GM04503 (cell line): Measurements from ENCODE around the gene LSMEM2.
"Not testable (repeated sequence)": the region's sequence is repeated elsewhere in the genome, so short reads cannot be mapped to it uniquely, and the experiment has no call there.

Experiments used
- DNase-seq: peaks from one replicate; pipeline ENCODE4 v3.0.0-alpha.2; 2012; ENCODE audit warnings: low read depth

LSMEM2 gene

DNA sequence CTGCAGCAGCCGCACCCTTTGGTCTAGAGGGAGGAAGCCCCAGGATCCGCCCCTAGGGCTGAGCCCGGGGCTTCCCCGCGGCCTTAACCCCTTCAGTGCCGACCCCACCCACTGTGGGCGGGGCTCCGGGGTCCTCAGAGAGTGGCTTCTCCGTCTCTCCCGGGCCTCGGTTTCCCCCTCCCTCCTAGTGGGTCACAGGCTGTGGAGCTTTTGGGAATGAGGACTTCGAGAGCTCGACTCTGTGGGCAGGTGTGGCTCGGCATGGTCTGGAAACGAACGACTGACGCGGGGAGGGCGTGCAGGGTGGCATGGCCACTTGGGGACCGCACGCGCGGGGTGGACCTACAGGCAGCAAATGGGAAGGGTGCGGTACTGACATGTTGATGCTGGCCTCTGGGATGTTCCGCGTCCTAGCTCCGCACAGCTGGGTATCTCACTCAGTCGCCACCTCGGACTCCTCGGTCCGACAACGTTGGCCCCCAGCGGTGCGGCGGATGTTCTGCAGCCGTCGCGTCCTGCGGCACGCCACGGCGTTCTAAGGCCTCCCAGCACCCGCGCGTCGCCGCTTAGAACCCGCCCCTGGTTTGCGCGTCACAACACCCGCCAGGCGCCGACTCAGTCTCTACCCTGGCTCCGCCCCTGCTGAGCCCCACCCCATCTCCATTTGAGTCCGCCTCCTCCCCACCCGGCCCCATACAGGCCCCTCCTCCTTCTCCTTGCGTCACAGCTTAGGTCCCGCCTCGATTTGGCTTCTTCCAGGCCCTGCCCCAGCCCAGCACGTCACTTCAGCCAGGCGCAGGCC, 20.1 kb downstream of the LSMEM2 start, which contains the start of the genes HYAL3 and NAA80:
TSS of gene HYAL3 (minus strand) at position 570 of the 802 bp plus-strand sequence. CDS start 3,803 bp downstream, outside the sequence.
TSS of gene NAA80 (minus strand) at position 570 of the 802 bp plus-strand sequence. CDS start 1,942 bp downstream, outside the sequence.
- peak; percentile 90 for DNase-seq

DNA sequence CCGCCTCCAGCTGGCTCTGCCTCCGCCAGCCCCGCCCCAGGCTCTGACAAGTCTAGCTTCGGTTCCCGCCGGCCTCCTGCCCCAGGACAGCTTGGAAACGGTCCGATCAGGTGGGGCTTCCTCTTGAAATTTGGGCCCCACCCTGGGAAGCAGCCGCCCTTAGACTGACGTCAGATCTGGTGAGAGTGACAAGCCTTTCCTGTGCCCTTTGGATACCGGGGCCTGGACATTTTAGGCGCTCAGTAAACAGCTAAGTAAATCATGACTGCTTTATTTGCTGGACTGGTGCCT, 20.7 kb downstream of the LSMEM2 start:
- DNase-seq, result no peak

DNA sequence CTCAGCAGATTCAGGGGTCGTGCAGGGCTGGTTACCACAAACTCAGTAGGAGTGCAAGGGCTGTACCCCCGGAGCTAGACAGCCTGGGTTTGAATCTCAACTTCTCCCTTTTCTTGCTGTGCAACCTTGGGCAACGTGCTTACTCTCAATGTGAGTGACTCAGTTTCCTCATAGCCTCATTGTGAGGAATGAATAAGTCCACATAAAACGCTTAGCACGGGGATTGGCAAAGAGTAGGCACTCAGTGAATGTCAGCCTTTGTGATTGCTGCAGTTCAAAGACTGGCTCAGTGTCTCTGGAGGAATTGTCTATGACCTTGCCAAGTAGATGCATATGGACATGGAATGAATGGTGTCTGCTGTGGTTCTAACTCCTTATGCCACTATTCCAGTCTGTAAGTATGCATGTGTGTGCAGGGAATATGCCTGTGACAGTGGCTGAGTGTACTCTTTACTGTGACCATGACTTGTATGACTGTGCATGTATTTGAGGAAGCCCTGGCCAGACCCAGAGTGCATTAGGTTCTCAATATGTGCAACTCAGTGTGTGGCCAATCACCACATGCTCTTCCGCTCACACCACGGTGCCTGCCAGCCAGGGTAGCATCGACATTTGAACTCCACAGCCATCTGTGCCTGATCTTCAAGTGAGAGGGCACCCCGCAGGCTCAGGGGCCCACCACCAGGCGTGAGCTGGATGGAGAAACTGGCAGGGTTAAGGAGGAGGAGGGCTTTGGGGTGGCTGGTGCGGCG, 21.2 kb downstream of the LSMEM2 start:
- peak; percentile 43 for DNase-seq

DNA sequence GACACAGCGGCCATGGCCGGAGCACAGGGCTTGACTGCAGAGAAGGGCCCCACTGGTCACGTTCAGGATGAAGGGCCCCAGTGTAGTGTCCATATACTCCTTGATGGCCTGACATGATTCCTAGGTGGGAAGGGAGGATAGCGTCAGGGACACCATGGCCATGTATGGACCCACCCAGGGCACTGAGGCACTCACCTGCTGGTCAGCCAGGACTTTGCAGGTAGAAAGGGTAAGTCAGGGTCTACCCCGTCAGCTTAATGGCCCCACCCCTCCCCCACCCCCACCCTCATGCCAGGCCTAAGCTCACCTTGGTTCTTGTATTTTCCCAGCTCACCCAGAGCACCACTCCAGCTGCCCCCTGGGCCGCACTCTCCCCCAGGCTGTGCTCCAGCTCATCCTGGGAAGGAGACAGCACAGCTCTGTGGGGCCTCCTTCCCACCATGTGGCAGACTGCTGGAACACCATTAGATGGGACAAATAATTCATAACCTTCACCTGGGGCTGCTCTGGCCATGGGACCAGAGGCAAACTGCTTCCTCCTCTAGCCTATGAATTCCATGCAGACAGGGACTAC, 21.9 kb downstream of the LSMEM2 start:
- DNase-seq, result no peak

DNA sequence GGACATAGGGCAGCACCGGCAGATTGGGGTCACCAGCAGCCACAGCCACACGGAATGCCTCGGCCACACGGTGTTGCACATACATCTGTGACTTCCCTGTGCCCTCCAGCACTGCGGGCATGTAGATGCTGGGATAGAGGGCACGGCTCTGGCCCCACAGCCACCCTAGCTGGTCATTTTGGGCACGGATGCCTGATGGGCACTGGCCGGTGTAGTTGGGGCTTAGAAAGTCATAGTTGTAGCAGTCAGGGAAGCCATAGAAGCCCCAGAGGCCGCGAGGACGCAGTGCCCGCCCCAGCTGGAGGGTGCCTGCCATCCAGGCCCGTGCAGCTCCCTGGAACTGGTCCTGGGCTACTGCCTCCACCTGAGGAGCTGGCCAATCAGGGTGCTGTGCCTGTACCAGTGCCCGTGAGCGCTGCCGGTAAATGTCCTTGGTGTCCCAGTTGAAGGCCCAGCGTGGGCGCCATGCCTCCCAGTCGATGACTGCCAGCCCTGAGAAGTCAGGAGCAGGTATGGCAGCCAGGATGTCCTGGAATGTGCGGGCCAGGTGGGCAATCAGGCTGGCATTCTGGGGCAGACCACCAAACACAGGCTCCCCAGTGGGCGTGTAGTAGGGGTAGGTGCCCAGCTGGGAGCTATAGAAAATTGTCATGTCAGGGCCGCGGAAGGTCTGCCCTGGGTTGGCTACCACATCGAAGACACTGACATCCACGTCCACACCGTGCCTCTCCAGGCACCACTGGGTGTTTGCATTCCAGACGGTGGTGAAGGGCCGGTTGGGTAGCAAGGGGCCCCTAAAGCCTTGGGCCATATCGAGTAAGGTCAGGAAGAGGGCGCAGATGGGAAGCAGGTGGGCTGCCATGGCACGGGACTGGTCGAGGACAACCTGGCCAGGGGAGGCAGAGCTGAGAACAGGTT, 23.5 kb downstream of the LSMEM2 start:
- no peak for DNase-seq

DNA sequence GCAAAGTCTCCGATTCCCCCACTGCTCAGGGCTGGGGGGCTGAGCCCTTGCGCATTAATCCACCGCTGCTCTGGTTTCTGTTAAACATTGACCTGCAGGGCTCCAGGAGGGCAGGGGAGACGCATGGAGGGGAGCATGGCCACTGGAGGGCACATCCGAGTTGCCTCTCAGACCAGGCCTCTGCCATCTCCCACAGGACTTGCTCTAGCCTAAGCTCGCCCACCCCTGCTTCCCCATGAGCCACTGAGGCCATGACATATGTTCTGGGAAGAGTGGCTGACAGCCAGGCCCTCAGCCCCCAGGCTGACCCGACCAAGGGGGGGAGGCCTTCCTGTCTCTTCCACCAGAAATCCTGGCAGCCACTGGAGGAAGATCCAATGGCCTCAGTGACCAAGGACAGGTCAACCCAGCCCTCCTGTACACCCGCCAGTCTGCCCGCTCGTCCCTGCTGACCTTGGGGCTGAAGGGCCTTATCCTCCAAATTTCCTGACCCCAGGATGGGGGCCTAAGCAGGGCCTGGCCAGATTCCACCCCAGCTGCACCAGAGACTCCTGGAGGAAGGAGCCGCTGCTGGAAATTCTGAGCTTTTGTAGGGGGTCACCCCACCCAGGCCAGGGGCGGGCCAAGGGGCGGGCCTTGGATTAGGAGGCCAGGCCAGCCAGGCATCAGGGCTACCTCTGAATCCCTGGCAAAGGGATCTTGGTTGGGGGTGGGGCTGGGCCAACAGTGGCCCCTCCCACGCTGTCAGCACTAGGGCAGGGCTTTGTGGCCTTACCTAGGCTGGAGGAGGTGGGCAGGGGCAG, 24.3 kb downstream of the LSMEM2 start, which contains the start of gene HYAL1:
TSS of gene HYAL1 (minus strand) at position 562 of the 803 bp plus-strand sequence. CDS start 618 bp downstream, outside the sequence.
- no peak for DNase-seq

DNA sequence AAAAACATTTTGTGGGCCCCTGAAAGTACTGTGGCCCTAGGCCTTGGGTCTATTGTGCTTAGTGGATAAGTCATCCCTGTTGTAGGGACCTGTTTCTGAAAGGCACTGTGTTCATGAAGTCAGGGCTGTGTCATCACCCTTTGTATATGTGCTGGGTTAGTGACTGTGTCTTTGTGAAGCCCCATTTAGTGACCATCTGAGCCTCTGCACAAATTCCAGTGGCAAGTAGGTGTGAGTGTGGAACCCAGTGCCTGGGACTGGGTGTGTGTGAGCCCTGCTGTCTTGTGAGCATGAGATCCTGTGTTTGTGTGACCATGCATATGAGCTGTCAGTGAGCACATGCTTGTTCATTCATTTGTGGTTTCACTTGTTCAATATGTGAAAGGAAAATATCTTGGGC, 25.7 kb downstream of the LSMEM2 start:
- DNase-seq, result no peak

DNA sequence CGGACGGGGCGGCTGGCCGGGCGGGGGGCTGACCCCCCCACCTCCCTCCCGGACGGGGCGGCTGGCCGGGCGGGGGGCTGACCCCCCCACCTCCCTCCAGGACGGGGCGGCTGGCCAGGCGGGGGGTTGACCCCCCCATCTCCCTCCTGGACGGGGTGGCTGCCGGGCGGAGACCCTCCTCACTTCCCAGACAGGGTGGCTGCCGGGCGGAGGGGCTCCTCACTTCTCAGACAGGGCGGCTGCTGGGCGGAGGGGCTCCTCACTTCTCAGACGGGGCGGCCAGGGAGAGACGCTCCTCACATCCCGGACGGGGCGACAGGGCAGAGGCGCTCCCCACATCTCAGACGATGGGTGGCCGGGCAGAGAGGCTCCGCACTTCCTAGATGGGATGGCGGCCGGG, 33.2 kb downstream of the LSMEM2 start:
- DNase-seq, result not testable (repeated sequence)

DNA sequence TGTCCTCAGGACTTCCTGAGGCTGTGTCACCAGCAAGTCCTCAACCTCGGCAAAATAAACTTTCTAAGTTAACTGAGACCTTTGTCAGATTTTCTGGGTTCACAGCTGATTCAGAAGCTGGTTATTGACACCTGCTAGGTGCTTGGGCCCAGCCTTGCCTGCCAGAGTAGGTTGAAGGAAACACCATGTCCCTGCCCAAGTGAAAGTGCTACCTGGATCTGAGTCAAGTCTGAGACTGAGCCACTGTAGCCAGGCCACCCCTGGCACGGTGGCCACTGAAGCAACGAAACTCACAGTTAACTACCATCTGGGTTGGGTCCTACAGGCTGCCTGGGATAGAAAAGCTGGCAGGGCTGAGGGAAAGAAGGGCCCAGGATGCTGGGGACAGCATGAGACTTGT, 35.5 kb downstream of the LSMEM2 start:
- DNase-seq, result no peak

DNA sequence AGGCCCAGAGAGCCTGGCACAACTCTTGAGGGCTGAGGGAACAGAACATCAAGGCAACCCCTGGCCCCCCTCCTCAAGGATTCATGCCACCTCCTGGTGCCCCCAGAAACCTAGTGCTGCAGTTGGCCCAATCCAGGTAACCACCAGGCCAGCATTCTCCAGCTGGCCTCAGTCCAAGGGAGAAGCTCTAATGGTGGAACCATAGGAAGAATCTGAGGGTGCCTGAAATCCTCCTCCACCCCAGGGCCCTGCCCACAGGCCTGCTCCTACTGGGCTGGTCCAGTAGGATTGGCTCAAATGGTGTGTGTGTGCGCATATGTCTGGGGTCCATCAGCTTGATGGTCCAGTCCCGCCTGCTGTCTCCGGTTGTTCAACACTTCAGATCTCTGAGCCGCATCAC, 35.9 kb downstream of the LSMEM2 start:
- DNase-seq, result no peak

DNA sequence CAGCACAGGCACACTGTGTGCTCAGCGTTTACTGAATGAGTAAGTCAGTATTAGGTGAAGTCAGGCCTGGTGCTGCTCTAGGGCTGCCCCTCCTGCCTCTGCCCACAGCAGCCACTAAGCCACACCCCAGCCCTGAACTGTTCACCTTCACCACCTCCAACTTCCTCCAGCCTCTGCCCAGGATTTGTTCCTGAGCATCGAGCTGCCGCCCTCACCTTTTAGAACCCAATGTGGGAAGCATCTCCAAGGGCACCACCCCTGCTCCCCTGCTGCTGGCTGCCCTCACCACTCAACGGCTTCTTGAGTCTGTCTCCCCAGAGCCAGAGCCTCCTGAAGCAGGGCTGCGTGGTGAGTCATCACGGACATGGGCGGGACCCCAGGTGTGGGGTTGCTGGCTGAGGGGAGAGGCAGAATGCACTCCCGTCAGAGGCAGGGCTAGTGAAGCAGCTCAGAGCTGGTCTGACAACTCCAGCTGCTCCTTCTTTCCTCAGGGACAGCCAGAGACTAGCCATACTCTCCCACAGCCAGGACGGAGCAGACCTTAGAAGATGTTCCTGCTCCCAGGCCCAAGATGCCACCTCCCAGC, 37.9 kb downstream of the LSMEM2 start:
- no peak for DNase-seq

DNA sequence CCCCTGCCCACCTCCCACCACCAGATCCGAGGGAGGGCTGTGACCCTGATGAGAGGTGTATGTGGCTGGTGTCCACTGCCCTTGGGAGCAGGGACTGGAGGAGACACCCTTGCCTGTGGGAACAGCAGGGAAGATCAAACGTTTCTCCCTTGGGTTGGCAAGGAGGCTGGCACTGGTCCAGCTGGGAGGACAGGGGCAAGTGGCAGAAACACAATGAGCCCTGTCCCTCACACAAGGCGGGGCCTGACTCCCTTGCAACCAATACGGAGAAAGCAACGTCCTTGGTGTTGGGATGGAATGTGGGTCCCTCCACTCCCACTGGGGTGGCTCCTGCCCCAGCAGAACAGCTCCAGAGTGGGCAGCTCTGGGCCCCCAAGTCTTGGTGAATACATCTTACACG, 38.4 kb downstream of the LSMEM2 start:
- DNase-seq, result no peak

DNA sequence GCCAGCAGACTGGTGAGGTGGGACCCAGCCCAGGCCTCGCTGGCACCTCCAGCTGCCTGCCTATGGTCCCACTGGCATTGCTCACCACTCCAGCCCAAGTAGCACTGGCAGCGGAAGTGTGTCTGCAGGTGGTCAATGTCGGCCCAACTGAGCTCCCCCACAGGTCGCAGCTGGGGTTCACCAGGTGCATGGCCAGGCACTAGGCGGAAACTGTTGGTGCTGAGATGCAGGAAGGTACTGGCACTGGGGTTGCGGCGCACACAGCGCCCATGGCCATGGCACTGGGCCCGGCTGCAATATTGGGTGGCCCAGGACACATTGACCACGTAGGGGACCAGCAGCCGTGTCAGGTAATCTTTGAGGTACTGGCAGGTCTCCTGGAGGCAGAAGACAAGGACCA, 39.3 kb downstream of the LSMEM2 start:
- DNase-seq, result no peak

DNA sequence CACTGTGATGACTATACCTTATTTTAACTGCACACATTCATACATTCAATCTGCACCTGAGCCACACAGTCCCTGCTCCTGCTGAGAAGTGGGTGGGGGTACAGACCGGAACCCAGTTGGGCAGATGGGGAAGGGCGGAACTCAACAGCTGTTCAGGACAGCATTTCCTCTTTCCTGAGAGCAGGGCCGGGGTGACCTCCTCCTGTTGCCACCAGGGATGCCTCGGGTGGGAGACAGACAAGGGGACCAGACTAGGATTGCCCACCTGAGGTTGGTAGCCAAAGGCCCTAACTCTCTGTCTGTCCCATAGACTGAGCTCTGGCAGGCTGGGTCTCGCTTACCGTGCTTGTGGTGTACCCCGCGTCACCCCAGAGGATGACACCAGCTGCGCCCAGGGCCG, 39.7 kb downstream of the LSMEM2 start:
- no peak for DNase-seq

DNA sequence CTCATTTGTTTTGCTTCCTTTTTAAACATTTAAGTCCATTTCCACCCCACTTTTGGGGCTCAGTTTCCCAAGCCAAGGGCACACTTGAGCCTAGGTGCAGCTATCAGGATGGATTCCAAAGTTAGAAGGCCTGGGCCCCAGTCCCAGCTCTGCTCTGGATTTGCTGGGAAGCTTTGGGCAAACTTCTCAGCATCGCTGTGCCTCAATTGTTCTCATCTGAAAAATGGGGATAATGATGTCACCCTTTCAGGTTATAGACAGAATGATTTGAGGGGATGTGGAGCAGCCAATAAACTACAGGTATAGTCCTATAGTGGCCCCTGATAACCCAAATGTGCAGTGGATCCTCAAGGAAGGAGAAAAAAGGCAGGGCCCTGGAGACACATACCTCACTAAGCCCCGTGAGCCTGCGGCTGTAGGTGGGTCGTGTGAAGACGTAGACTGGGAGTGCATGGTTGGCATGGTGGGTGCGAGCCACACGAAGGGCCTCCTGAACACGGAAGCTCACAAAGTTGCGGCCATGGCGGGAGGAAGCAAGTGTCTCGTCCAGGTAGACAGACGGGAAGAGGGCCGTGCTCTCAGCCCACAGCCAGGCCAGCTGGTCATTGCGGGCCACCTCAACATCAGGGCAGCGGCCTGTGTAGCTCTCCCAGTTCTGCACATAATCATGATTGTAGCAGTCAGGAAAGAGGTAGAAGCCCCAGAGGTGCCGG, 40.5 kb downstream of the LSMEM2 start:
- DNase-seq, result no peak

DNA sequence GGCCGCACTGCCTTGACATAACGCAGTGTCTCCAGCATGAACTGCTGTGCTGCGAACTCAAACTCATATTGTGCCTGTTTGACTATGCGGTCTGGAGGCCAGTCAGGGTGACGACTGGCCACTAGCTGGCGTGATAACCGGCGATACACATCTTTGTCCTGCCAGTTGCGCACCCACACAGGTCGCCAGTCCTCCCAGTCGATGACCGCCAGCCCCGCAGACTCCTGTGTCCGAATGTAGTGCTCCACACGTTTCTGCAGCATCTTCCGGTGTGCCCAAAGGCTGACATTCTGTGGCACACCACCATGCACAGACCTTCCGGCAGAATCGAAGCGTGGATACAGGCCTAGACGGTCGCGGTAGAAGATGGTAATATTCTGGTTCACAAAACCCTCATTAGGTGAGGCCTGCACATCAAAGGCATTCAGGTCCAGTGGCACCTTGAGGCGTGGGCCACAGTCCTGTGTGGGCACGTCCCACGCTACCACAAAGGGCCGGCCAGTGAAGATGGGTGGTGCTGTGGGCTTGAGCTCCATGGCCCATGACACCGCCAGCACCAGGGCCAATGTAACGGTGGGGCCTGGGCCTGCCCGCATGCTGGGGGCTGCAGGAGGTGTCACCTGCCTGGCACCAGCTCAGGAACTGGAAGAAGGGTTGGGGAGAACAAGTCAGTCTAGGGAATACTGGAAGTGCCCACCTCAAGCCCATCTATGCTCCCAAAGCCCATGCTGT, 41.2 kb downstream of the LSMEM2 start:
- no peak for DNase-seq

DNA sequence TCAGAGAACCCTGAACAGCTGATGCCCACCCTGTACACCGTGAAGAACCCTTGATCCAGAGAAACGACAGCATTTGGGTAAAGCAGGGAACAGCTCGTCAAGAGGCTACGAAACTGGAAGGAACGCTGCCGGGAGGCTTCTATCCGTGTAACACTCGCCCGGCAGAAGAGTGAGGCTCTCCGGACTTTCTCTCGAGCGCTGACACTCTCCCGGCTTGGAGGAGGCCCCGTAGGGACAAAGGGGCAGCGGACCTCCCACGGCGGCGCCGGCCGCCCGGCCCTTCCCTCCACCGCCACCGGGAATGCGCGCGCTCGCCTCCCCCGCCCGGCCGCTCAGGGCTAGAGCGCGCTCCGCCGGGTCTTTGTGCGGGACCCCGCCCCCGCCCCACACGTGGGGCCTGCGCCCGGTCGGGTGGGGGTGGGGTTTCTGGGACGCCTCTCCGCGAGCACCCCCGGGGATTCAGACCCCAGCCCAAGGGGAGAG, 42.0 kb downstream of the LSMEM2 start:
- DNase-seq, result no peak

DNA sequence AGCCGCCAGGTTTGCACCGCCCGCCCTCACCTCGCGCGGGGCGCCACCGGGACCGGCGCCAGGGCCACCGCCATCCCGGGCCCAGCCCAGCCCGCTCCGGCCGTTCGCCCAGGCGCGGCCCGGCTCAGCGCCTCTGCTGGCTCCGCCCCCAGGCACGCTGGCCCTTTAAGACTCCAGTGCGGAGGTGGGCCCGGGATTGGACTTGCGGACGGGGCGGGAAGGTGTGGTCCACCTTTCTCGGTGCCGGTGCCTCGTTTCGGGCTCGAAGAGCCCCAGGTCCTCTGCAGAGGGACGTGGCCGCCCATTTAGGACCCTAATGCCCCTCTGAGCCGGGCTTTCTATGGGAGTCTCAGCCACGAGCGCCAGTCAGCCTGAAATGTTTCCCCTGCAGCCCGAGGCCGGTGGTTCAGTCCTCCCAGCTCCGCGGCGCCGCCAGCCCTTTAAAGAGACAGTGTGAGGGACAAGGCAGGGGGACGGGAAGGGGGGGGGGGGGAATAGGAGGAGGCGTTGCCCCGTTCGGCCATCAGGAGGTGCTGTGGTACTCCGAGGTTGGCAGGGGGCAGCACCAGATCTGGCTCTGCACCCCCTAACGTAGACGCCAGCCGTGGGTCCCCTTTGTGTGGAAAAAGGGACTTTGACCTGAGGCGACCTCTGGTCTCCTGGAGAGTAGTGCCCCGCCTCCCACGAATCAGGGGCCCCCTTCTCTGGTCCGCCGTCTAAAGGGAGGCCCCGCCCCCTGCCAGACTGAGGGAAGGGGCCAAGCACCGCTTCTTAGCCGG, 42.6 kb downstream of the LSMEM2 start:
- DNase-seq, result no peak

DNA sequence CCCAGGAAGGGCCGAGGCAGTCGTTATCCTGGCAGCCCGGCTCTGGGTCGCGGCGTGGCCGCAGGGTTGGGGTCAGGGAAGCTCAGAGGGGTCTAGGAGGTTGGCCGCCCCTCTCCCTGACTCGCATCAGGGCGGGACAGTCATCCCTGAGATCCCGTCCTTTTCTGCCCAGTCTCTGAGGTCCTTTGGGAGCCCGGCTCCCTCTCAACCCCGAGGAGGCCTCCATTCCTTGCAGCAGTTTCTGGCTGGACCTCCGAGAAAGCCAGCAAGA, 43.2 kb downstream of the LSMEM2 start:
- DNase-seq, result no peak
